Measurements from ENCODE around the gene EXOC2. TPM values are rescaled to one million over a fixed set of nuclear protein-coding genes. Genes with fewer than 3 reads are reported as not detected.

The EXOC2 gene
- total and polyA plus RNA-seq, 2 donors (not counting 3 experiments of a cell fraction or from before 2014, with no cell fraction given), result 18.2 to 30.8 TPM

- Histone ChIP-seq H3K9me1 (replicated peaks; ENCODE audit: control insufficient read depth, extremely low read depth, insufficient read depth, low read length) (no peaks in the 10 kb centered on the region), H3K4me1 (ENCODE audit: control insufficient read depth, extremely low read depth, insufficient read depth, low read length) (peaks cover 17% of the 10 kb centered on the region), H4K20me1 (replicated peaks; ENCODE audit: control insufficient read depth, extremely low read depth, insufficient read depth, low read length) (no peaks in the 10 kb centered on the region), H3K79me2 (ENCODE audit: control insufficient read depth, insufficient read depth, low read length) (no peaks in the 10 kb centered on the region), H3K36me3 (ENCODE audit: control insufficient read depth in 2 of 2, extremely low read depth in 1 of 2, insufficient read depth in 2 of 2, low read length in 2 of 2) (peaks cover 2 to 6% of the 10 kb centered on the region in 2 experiments), H3K4me3 (replicated peaks in 1 of 3; ENCODE audit: insufficient read depth in 1 of 3, low read depth in 1 of 3, low read length in 3 of 3) (no peak overlapping the region), H3K27me3 (ENCODE audit: control insufficient read depth in 2 of 2, insufficient read depth in 2 of 2, low read length in 2 of 2) (no peaks in the 10 kb centered on the region), H3K9ac (replicated peaks; ENCODE audit: extremely low read depth, insufficient read depth, low read length) (no peak overlapping the region), H2AFZ (ENCODE audit: low read depth, low read length) (no peak overlapping the region), H3K9me3 (replicated peaks; ENCODE audit: control insufficient read depth, insufficient read depth, low read length) (no peaks in the 10 kb centered on the region), H3K27ac (ENCODE audit: insufficient read depth, low read depth, low read length) (no peak overlapping the region), H3K4me2 (ENCODE audit: insufficient read depth, low read length) (no peak overlapping the region)
- no TSS peak for BruUV-seq (replicated peaks)
- POLR2A ChIA-PET, result no interaction called here
- TF ChIP-seq FOS (IDR thresholded peaks at IDR 0.05; ENCODE audit: borderline replicate concordance, insufficient read depth, low read length), result no peak
- TF ChIP-seq MYC (IDR thresholded peaks at IDR 0.05; ENCODE audit: low read depth, low read length), result no peak
- no peak for TF ChIP-seq CTCF (IDR thresholded peaks at IDR 0.05; ENCODE audit: extremely low read depth in 1 of 2, insufficient read depth in 1 of 2, low read depth in 1 of 2, low read length in 2 of 2)
- TF ChIP-seq EZH2 (IDR thresholded peaks at IDR 0.05; ENCODE audit: borderline replicate concordance, low read depth, low read length, severe bottlenecking), result no peak
- TF ChIP-seq GATA2 (IDR thresholded peaks at IDR 0.05; ENCODE audit: insufficient read depth, insufficient read length, low read depth, low read length), result no peak
- TF ChIP-seq JUN (IDR thresholded peaks at IDR 0.05; ENCODE audit: borderline replicate concordance, insufficient read depth, insufficient read length, low read depth), result no peak
- TF ChIP-seq POLR2A (IDR thresholded peaks at IDR 0.05; ENCODE audit: low read depth, low read length), result no peak
- TF ChIP-seq POLR2AphosphoS5 (IDR thresholded peaks at IDR 0.05; ENCODE audit: insufficient read depth, low read depth, low read length), result no peak
- TF ChIP-seq MAX (IDR thresholded peaks at IDR 0.05; ENCODE audit: insufficient read depth, insufficient read length), result no peak
- intact Hi-C loops (cut with micrococcal nuclease), result loop anchor here (5.0 kb wide), 1 partner anchor 371 kb away; no protein-coding TSS in a partner anchor
- no peak for DNase-seq (ENCODE audit: low read depth, low spot score)
- CTCF ChIA-PET, result interaction anchor here (0.7 to 1.9 kb wide), 8 partner anchors 8 to 879 kb away, joined by 3 to 5 read pairs (median 4); no protein-coding TSS in a partner anchor
- no peak for FAIRE-seq
- dilution Hi-C loops (cut with MboI; ENCODE audit: extremely low pct_ligation_motif_present, low sequenced_read_pairs), result no loop called here
Measured at GRCh38 chr6:558089-558488, 134.8 kb downstream of the EXOC2 start.
